Heart right ventricle (tissue), 16 donors: ENCODE data around the gene METAP1D. TPM values are rescaled to one million over a fixed set of nuclear protein-coding genes. Genes with fewer than 3 reads are reported as not detected.
"Not testable (repeated sequence)": the region's sequence is repeated elsewhere in the genome, so short reads cannot be mapped to it uniquely, and the experiment has no call there.

Source experiments
- ATAC-seq, 8 donors: fragments of 200-7000 bp; cut with Tn5 transposase; one replicate each; pipeline ENCODE4 v1.9.1; 2020; ENCODE audit warnings: mild to moderate bottlenecking in 8 of 8, moderate library complexity in 8 of 8, moderate number of reproducible peaks in 1 of 8
- DNase-seq, 2 donors: peaks; one replicate each; pipeline ENCODE4 v3.0.0-alpha.2; 2020
- H3K27ac ChIP-seq, 10 donors: fragments of 200-600 bp; sonication (generic) in 2 of 10; one replicate each; pipeline versions ENCODE4 v1.5.0 to v1.8.0; 2020 to 2022; ENCODE audit warnings: mild to moderate bottlenecking in 3 of 10
- H3K27me3 ChIP-seq, 7 donors: fragments of 200-600 bp; one replicate each; pipeline ENCODE4 v1.8.0; 2021 to 2022; ENCODE audit warnings: mild to moderate bottlenecking in 2 of 7
- H3K36me3 ChIP-seq, 9 donors: fragments of 200-600 bp; sonication (generic) in 1 of 9; one replicate each; pipeline versions ENCODE4 v1.5.0 to v1.8.0; 2020 to 2022; ENCODE audit warnings: mild to moderate bottlenecking in 2 of 9
- H3K4me1 ChIP-seq, 9 donors: fragments of 200-600 bp; sonication (generic) in 1 of 9; one replicate each; pipeline versions ENCODE4 v1.5.0 to v1.8.0; 2020 to 2022; ENCODE audit warnings: mild to moderate bottlenecking in 4 of 9
- H3K4me3 ChIP-seq, 10 donors: fragments of 200-600 bp; sonication (generic) in 2 of 10; one replicate each; pipeline versions ENCODE4 v1.5.0 to v1.8.0; 2020 to 2022; ENCODE audit warnings: mild to moderate bottlenecking in 7 of 10, moderate library complexity in 2 of 10
- H3K9me3 ChIP-seq, 11 donors: fragments of 200-600 bp in 10 of 11; sonication (generic) in 2 of 11; one replicate each; pipeline versions ENCODE4 v1.5.0 to v1.8.0; 2013 to 2022; ENCODE audit warnings: mild to moderate bottlenecking in 2 of 11, control low read depth in 1 of 11, moderate library complexity in 1 of 11
- WGBS, 2 donors: extraction: QIAGEN DNeasy Blood & Tissue Kit; methylation state at CpG; one replicate each; pipeline ENCODE4 v1.1.7; 2013; ENCODE audit warnings: inconsistent platforms in 1 of 2; 5-methylcytosine and 5-hydroxymethylcytosine counted together
- intact Hi-C, 10 donors: fragments of 100-400 bp; cut with DNase I; formaldehyde crosslinking; loops; one replicate each; pipeline versions ENCODE4 v1.11.1 to v1.14.2; 2022
- polyA plus RNA-seq, 2 donors: library from polyadenylated mRNA; stranded (reverse); fragments of 200-250 nt; gene quantifications; one replicate each; pipeline ENCODE4 v1.2.3, GENCODE V29; 2013
- total RNA-seq, 10 donors: library from RNA; stranded (reverse); fragmentation: NEBNext Ultra II Directional in 3 of 10; extraction: Animal tissue kit (Norgen Biotek cat#: 25700) in 3 of 10; gene quantifications; one replicate each; pipeline versions ENCODE4 v1.2.1 to v1.2.4, GENCODE V29; 2021 to 2023
- TF ChIP-seq, protein P1 (sequence below), 9 donors: fragments of 200-600 bp; sonication (generic) in 2 of 9; IDR thresholded peaks; one replicate each; pipeline versions ENCODE4 v1.5.0 to v1.8.0; 2021 to 2022; ENCODE audit warnings: antibody characterized with exemption in 9 of 9, mild to moderate bottlenecking in 5 of 9, moderate library complexity in 1 of 9
- donor health status: Arrhythmogenic right ventricular cardiomyopathy.
- donor health status: ischemic (EF 13 %, LVEDD 7.1; RV severe dilation, severe dysfunction).
- donor health status: healthy with polysubstance abuse.
- donor health status: DM: no; HTN: yes; CAD: no.
- donor health status: DM: no; HTN: no; CAD: no.
- donor health status: ischemic (EF 25% LVEDD 6.9; RV normal size, moderate dysfunction).
- donor health status: ischemic (EF 25% LVEDD 5.7; RV mildly dilated, moderate dysfunction).
- donor health status: healthy.
- donor health status: DM: yes; HTN: yes; CAD: no.
- donor health status: Ischemic cardiomyopathy.
- donor health status: ischemic (EF 35%, LVEDD 5.7; RV mildly dilated, moderate dysfunction).
- donor health status: nonischemic (EF 11% LVEDD 7.7; RV severe dilation, severe dysfunction).
- donor health status: DM: yes; HTN: yes; CAD: no.
- donor health status: PGD.
- donor health status: ischemic (EF 29% LVEDD 5.4; RV normal size, mild dysfunction).
- donor health status: nonischemic (EF 23%, LVEDD 6.1; RV moderate dilation, normal function).

The METAP1D gene
- total and polyA plus RNA-seq, 12 donors = 3.4 to 8.3 (median 6.1) TPM

DNA sequence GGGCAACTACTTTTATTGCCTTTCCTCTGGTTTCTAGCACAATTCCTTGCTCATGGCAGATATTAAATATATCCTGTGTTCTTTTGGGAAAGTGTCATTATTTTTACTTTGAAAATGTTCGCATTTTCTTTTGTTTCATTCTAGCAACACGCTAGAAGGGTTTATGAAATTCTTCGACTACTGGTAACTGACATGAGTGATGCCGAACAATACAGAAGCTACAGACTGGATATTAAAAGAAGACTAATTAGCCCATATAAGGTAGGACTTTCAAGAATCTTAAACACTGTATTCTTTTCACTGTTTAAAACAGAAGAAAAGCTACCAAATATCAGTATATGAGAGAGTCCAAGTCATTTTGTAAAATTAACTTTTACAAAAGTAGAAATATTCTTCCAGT, 20.6 kb upstream of the METAP1D start:
- TF ChIP-seq, protein P1, sequence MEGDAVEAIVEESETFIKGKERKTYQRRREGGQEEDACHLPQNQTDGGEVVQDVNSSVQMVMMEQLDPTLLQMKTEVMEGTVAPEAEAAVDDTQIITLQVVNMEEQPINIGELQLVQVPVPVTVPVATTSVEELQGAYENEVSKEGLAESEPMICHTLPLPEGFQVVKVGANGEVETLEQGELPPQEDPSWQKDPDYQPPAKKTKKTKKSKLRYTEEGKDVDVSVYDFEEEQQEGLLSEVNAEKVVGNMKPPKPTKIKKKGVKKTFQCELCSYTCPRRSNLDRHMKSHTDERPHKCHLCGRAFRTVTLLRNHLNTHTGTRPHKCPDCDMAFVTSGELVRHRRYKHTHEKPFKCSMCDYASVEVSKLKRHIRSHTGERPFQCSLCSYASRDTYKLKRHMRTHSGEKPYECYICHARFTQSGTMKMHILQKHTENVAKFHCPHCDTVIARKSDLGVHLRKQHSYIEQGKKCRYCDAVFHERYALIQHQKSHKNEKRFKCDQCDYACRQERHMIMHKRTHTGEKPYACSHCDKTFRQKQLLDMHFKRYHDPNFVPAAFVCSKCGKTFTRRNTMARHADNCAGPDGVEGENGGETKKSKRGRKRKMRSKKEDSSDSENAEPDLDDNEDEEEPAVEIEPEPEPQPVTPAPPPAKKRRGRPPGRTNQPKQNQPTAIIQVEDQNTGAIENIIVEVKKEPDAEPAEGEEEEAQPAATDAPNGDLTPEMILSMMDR (IDR thresholded peaks at IDR 0.05) = no peak
- H3K36me3 ChIP-seq = peaks cover 0 to 96% (median 14%) of the 10 kb centered on the region in 9 donors
- 98 to 99% methylated on average over 4 of the region's 4 CpGs for WGBS, 2 donors
- no peak overlapping the region for H3K27ac ChIP-seq
- no peaks in the 10 kb centered on the region for H3K27me3 ChIP-seq
- H3K4me1 ChIP-seq = no peaks in the 10 kb centered on the region
- ATAC-seq = no peak
- H3K4me3 ChIP-seq = no peak overlapping the region
- no peaks in the 10 kb centered on the region for H3K9me3 ChIP-seq
- intact Hi-C loops = no loop called here
- DNase-seq = no peak

DNA sequence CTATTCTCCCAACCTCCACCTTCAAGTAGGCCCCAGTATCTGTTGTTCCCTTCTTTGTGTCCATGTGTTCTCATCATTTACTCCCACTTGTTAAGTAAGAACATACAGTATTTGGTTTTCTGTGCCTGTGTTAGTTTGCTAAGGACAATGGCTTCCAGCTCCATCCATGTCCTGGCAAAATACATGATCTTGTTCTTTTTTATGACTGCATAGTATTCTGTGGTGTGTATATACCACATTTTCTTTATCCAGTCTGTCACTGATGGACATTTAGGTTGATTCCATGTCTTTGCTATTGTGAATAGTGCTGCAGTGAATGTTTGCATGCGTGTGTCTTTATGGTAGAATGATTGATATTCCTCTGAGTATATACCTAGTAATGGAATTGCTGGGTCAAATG, 15.8 kb upstream of the METAP1D start:
- peaks cover 0 to 66% (median 13%) of the 10 kb centered on the region in 9 donors for H3K36me3 ChIP-seq
- H3K9me3 ChIP-seq, H3K4me1 ChIP-seq, ATAC-seq, H3K27me3 ChIP-seq, intact Hi-C loops, DNase-seq, H3K27ac ChIP-seq, H3K4me3 ChIP-seq: not testable (repeated sequence)
- 97 to 100% methylated on average over 1 of the region's 1 CpG for WGBS, 2 donors

DNA sequence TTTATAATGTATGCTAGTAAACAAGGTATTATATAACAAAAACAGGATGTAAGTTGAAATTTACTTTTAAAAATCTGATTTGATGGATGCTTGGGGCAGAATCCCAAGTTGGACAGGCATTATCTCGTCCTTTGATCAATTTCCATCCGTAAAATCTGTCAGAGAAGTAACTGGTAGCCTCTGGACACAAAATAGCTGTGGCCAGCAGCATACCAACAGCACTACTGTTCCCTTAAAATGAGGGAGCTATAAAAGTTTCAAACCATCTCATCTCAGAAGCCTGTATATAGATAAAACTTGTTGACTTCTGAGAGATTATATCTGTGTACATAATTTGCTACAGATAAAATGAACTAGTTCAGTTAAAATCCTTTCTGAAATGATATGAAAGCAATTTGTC, 14.7 kb upstream of the METAP1D start:
- H3K9me3 ChIP-seq = no peaks in the 10 kb centered on the region
- ATAC-seq (no peak), DNase-seq (no peak)
- WGBS, 2 donors = 91 to 97% methylated on average over 2 of the region's 2 CpGs
- H3K36me3 ChIP-seq = peaks cover 0 to 54% (median 9%) of the 10 kb centered on the region in 9 donors
- H3K4me1 ChIP-seq = no peaks in the 10 kb centered on the region
- TF ChIP-seq, protein P1 (IDR thresholded peaks at IDR 0.05) = no peak
- no peak overlapping the region for H3K27ac ChIP-seq
- H3K27me3 ChIP-seq = no peaks in the 10 kb centered on the region
- no peak overlapping the region for H3K4me3 ChIP-seq
- intact Hi-C loops = no loop called here

DNA sequence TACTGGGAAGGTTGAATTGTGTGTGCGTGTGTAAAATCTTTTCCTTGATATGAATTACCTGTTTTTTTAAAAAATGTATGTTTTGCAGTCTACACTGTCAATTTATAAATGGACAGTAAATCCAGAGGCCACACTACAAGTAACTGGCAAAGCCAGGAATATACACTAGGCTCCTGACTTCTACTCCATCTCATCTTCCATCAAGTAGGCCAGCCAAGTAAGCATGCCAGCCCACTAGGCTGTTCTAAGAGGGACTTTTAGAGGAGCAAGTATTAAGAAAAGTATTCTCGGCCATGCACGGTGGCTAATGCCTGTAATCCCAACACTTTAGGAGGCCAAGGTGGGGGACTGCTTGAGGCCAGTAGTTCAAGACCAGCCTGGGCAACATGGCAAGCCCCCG, 13.0 kb upstream of the METAP1D start:
- intact Hi-C loops = no loop called here
- H3K4me3 ChIP-seq = no peak overlapping the region
- ATAC-seq (no peak), DNase-seq (no peak)
- TF ChIP-seq, protein P1 (IDR thresholded peaks at IDR 0.05) = no peak
- H3K4me1 ChIP-seq = no peaks in the 10 kb centered on the region
- peaks cover 0 to 38% (median 9%) of the 10 kb centered on the region in 9 donors for H3K36me3 ChIP-seq
- no peak overlapping the region for H3K27ac ChIP-seq
- H3K27me3 ChIP-seq = no peaks in the 10 kb centered on the region
- H3K9me3 ChIP-seq = no peaks in the 10 kb centered on the region
- 85 to 96% methylated on average over 4 of the region's 4 CpGs for WGBS, 2 donors

DNA sequence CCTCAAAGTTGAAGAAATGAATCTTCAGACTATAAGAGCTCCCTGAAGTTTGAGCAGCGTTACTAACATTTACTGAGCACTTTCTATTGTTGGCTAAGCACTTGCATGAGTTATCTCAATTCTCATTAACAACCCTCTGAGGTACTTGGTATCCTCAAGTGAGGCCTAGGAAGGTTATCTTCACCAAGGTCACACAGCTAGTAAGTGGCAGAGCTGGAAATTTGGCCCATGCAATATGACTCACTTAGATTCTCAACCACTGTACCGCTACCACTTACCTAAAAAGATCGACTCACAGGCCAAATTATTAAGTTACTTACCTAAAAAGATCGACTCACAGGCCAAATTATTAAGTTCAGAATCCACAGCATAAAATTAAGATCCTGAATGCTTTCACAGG, 8.7 kb upstream of the METAP1D start:
- intact Hi-C loops = no loop called here
- peaks cover 0 to under 1% (median 0%) of the 10 kb centered on the region in 9 donors for H3K36me3 ChIP-seq
- no peaks in the 10 kb centered on the region for H3K9me3 ChIP-seq
- 59 to 74% methylated on average over 4 of the region's 4 CpGs for WGBS, 2 donors
- peak in 3 of 8 donors; percentile 51 to 97 (median 86) for ATAC-seq
- no peak for DNase-seq
- H3K27me3 ChIP-seq = peaks cover 0 to 3% (median 0%) of the 10 kb centered on the region in 7 donors
- no peak overlapping the region for H3K4me3 ChIP-seq
- no peak overlapping the region for H3K27ac ChIP-seq
- no peaks in the 10 kb centered on the region for H3K4me1 ChIP-seq
- TF ChIP-seq, protein P1 (IDR thresholded peaks at IDR 0.05) = no peak
